Calu3 (cell line): ENCODE results near the gene GPX6. TPM values are rescaled to one million over a fixed set of nuclear protein-coding genes. Genes with fewer than 3 reads are reported as not detected.

Experiments used
- BruUV-seq: library from RNA; stranded (reverse); fragments of 400-500 nt; replicated peaks from 2 replicates; lab custom pipeline; 2021; lab: Mats Ljungman, UMichigan
- CTCF ChIA-PET: fragments of 300-600 bp; sonication (Branson Sonifier 250); formaldehyde crosslinking; loops from one replicate; lab custom pipeline; 2022; ENCODE audit warnings: antibody characterized with exemption; lab: Charles Lee
- DNase-seq: peaks from one replicate; pipeline ENCODE4 v3.0.0; 2022
- H3K27ac Mint-ChIP-seq: one replicate; pipeline ENCODE4 v1.8.0; 2022; ENCODE audit warnings: mixed read lengths; ENCODE audit not compliant: unreplicated experiment
- H3K27me3 Mint-ChIP-seq: one replicate; pipeline ENCODE4 v1.8.0; 2022; ENCODE audit warnings: mixed read lengths; ENCODE audit not compliant: unreplicated experiment
- H3K36me3 Mint-ChIP-seq: one replicate; pipeline ENCODE4 v1.8.0; 2022; ENCODE audit warnings: mild to moderate bottlenecking, moderate library complexity, mixed read lengths; ENCODE audit not compliant: insufficient read depth, unreplicated experiment
- H3K4me1 Mint-ChIP-seq: one replicate; pipeline ENCODE4 v1.8.0; 2022; ENCODE audit warnings: mild to moderate bottlenecking, low read depth, mixed read lengths; ENCODE audit not compliant: unreplicated experiment
- H3K4me3 Mint-ChIP-seq: one replicate; pipeline ENCODE4 v1.8.0; 2022; ENCODE audit warnings: mild to moderate bottlenecking, low read depth, moderate library complexity, mixed read lengths; ENCODE audit not compliant: unreplicated experiment
- H3K9me3 Mint-ChIP-seq: one replicate; pipeline ENCODE4 v1.8.0; 2022; ENCODE audit warnings: low read depth, mixed read lengths; ENCODE audit not compliant: unreplicated experiment
- intact Hi-C: fragments of 100-400 bp; cut with micrococcal nuclease; formaldehyde crosslinking; loops from one replicate; pipeline ENCODE4 v1.10.0; 2022; ENCODE audit not compliant: unreplicated experiment
- total RNA-seq: library from RNA; stranded (reverse); gene quantifications from 2 replicates; pipeline ENCODE4 v1.2.3, GENCODE V29; 2022
- TF ChIP-seq, protein P1 (sequence below): fragments of 200-600 bp; IDR thresholded peaks from one replicate; pipeline ENCODE4 v1.8.0; 2022; ENCODE audit warnings: antibody characterized with exemption; ENCODE audit not compliant: unreplicated experiment

Gene GPX6
- total RNA-seq, 1 experiment from 2014 or later: not detected

GRCh38 chr6:28534306-28534705 is 18.7 kb upstream of the GPX6 start:
- TF ChIP-seq, protein P1, sequence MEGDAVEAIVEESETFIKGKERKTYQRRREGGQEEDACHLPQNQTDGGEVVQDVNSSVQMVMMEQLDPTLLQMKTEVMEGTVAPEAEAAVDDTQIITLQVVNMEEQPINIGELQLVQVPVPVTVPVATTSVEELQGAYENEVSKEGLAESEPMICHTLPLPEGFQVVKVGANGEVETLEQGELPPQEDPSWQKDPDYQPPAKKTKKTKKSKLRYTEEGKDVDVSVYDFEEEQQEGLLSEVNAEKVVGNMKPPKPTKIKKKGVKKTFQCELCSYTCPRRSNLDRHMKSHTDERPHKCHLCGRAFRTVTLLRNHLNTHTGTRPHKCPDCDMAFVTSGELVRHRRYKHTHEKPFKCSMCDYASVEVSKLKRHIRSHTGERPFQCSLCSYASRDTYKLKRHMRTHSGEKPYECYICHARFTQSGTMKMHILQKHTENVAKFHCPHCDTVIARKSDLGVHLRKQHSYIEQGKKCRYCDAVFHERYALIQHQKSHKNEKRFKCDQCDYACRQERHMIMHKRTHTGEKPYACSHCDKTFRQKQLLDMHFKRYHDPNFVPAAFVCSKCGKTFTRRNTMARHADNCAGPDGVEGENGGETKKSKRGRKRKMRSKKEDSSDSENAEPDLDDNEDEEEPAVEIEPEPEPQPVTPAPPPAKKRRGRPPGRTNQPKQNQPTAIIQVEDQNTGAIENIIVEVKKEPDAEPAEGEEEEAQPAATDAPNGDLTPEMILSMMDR: no peak
- no peaks in the 10 kb centered on the region for H3K9me3 Mint-ChIP-seq
- H3K27ac Mint-ChIP-seq: no peak overlapping the region
- peaks cover 18% of the 10 kb centered on the region for H3K27me3 Mint-ChIP-seq
- no peaks in the 10 kb centered on the region for H3K4me1 Mint-ChIP-seq
- H3K36me3 Mint-ChIP-seq: no peaks in the 10 kb centered on the region
- CTCF ChIA-PET: no interaction called here
- no peak overlapping the region for H3K4me3 Mint-ChIP-seq
- BruUV-seq: no TSS peak
- intact Hi-C loops: no loop called here
- no peak for DNase-seq

DNA sequence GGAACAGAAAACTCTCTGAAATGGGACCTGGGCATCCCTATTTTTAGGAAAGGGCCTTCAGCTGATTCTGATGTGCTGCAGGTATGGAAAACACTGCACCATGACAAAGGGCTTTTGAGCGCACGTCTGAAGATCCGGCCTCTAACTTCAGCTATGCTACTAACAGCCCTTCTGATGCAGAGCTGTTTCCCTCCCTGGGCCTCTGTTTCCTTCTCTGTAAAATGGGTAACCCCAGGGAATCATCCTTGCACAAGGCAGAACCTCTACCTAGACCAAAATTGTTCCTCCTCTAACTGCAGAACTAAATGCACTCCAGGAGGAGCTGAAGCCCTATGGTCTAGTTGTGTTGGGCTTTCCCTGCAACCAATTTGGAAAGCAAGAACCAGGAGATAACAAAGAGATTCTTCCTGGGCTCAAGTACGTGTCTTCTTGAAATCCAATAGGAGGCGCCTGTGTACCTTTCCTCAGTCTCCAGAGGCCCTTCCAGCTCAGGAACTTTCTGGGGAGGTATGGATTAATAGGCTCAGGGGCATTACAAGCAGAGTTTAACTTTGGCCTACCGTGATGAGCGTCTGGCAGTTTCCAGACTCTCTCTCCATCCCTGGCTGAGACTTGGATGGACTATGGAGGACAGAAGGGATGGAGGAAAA is 16.0 kb upstream of the GPX6 start:
- TF ChIP-seq, protein P1: no peak
- intact Hi-C loops: no loop called here
- no peak overlapping the region for H3K27ac Mint-ChIP-seq
- H3K4me1 Mint-ChIP-seq: no peaks in the 10 kb centered on the region
- CTCF ChIA-PET: interaction anchor here (0.7 kb wide), 3 partner anchors 212 to 1235 kb away, joined by 3 to 7 read pairs (median 4); no protein-coding TSS in a partner anchor
- no peaks in the 10 kb centered on the region for H3K36me3 Mint-ChIP-seq
- no peaks in the 10 kb centered on the region for H3K9me3 Mint-ChIP-seq
- no peak for DNase-seq
- no peak overlapping the region for H3K4me3 Mint-ChIP-seq
- peaks cover 39% of the 10 kb centered on the region for H3K27me3 Mint-ChIP-seq
- no TSS peak for BruUV-seq

GRCh38 chr6:28530777-28531176 is 15.2 kb upstream of the GPX6 start:
- no TSS peak for BruUV-seq
- intact Hi-C loops: no loop called here
- Mint-ChIP-seq H3K27me3 (peaks cover 47% of the 10 kb centered on the region), H3K27ac (no peak overlapping the region), H3K4me1 (no peaks in the 10 kb centered on the region), H3K4me3 (no peak overlapping the region), H3K9me3 (no peaks in the 10 kb centered on the region), H3K36me3 (no peaks in the 10 kb centered on the region)
- CTCF ChIA-PET: interaction anchor here (0.7 kb wide), 3 partner anchors 36 to 1235 kb away, joined by 3 to 7 read pairs (median 4); no protein-coding TSS in a partner anchor
- no peak for DNase-seq
- TF ChIP-seq, protein P1: no peak

- CTCF ChIA-PET: no interaction called here
- Mint-ChIP-seq H3K27me3 (peaks cover 50% of the 10 kb centered on the region), H3K27ac (no peak within 1 kb of the TSS), H3K4me3 (no peak within 1 kb of the TSS), H3K36me3 (no peaks in the 10 kb centered on the region), H3K9me3 (no peaks in the 10 kb centered on the region), H3K4me1 (no peaks in the 10 kb centered on the region)
- intact Hi-C loops: no loop called here
- BruUV-seq: no TSS peak
- TF ChIP-seq, protein P1: no peak
- no peak for DNase-seq
These were observed 10.0 kb upstream of the GPX6 start, which contains the start of gene GPX5 for GRCh38 chr6:28525496-28526039. Gene GPX5 (plus strand): TSS chr6:28525881. CDS start chr6:28526014, 133 bp downstream.
